Measurements from ENCODE around the gene PIK3C2G.

The PIK3C2G gene

DNA sequence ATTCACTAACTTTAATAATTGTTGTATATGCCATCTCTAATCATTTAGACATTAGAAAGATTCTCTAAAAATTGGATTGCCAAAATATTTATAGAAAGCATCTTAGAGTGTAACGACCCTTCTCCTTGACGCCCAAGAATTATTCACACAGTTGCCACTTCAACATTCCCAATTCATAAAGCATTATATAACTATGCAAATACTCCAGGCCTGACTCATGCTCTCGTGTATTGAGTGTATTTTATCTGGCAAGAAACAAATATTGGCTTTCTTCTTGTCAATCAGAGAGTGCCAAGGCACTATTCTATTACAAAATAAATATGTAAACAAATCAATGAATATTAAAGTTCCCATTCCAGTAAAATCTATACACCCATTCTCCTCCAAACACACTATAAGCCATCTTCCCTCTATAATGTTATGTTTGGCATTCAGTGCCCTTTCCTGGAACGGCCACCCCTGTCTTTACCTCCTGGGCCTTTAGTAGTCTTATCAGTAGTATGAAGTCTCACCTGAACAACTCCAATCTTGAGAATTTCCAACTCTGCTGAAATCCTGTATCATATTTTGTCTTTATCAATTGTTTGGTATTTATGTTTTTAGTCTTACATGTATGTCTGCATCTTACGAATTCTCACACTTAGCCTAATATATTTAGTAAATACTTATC lies 182.6 kb downstream of the PIK3C2G start:
- H3K27me3 ChIP-seq (replicated peaks; ENCODE audit: control insufficient read depth, insufficient read depth, low read length) = no peaks in the 10 kb centered on the region
- H3K4me3 ChIP-seq (replicated peaks; ENCODE audit: low read depth, low read length) = no peak overlapping the region
- TF ChIP-seq, protein P1, sequence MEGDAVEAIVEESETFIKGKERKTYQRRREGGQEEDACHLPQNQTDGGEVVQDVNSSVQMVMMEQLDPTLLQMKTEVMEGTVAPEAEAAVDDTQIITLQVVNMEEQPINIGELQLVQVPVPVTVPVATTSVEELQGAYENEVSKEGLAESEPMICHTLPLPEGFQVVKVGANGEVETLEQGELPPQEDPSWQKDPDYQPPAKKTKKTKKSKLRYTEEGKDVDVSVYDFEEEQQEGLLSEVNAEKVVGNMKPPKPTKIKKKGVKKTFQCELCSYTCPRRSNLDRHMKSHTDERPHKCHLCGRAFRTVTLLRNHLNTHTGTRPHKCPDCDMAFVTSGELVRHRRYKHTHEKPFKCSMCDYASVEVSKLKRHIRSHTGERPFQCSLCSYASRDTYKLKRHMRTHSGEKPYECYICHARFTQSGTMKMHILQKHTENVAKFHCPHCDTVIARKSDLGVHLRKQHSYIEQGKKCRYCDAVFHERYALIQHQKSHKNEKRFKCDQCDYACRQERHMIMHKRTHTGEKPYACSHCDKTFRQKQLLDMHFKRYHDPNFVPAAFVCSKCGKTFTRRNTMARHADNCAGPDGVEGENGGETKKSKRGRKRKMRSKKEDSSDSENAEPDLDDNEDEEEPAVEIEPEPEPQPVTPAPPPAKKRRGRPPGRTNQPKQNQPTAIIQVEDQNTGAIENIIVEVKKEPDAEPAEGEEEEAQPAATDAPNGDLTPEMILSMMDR (IDR thresholded peaks at IDR 0.05; ENCODE audit: insufficient read depth, low read length, poor library complexity, severe bottlenecking) = no peak
- H3K36me3 ChIP-seq (ENCODE audit: control insufficient read depth, insufficient read depth, low read length) = no peaks in the 10 kb centered on the region
- DNase-seq (ENCODE audit: extremely low read depth, insufficient read length) = no peak

DNA sequence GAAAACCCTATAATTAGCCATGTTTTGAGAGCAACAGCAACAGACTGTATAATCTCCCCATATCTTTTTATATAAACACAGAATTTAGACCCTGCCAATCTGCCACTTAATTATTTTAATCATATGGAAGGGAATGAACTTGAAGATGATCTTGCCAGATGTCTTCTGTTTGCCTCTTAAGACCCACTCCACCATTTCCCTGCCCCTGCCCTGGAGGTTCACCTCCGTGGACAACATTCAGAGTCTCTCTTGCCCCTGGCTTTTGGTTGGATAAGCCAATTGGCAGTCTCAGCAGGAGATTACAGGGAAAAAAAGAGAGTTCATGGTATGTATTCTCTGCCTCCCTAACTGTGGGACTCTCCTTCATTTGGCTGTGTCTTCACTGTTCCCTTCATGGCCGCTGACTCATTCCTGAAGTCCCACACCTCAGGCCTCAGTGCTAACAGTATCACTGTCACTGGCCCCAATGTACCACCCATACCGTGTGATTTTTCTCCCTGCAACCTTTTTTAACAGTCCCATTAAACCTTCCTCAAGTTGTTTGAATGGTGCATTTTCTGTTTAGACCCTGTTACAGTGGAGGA lies 184.8 kb downstream of the PIK3C2G start:
- no peak for DNase-seq (ENCODE audit: extremely low read depth, insufficient read length)
- TF ChIP-seq, protein P1 (IDR thresholded peaks at IDR 0.05; ENCODE audit: insufficient read depth, low read length, poor library complexity, severe bottlenecking) = no peak
- H3K27me3 ChIP-seq (replicated peaks; ENCODE audit: control insufficient read depth, insufficient read depth, low read length) = no peaks in the 10 kb centered on the region
- H3K4me3 ChIP-seq (replicated peaks; ENCODE audit: low read depth, low read length) = no peak overlapping the region
- H3K36me3 ChIP-seq (ENCODE audit: control insufficient read depth, insufficient read depth, low read length) = no peaks in the 10 kb centered on the region

DNA sequence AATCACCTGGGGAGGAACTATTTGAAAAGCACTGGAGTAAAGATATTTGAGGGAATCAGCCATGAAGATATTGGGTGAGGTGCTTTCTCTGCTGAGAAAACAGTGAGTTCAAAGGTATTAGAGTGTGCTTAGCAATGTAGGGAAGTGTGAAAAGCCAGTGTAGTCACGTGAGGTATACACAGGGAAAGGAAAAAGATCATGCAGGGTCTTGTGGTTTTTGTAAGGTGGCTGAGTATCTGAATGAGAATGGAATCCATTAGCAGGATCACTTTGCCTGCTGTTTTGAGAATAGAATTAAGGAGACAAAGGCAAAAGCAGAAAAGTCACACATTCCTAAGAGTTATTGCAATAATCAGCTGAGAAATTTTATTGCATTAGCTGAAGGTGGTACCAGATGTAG lies 193.0 kb downstream of the PIK3C2G start:
- H3K27me3 ChIP-seq (replicated peaks; ENCODE audit: control insufficient read depth, insufficient read depth, low read length) = no peaks in the 10 kb centered on the region
- H3K36me3 ChIP-seq (ENCODE audit: control insufficient read depth, insufficient read depth, low read length) = no peaks in the 10 kb centered on the region
- DNase-seq (ENCODE audit: extremely low read depth, insufficient read length) = no peak
- no peak overlapping the region for H3K4me3 ChIP-seq (replicated peaks; ENCODE audit: low read depth, low read length)
- TF ChIP-seq, protein P1 (IDR thresholded peaks at IDR 0.05; ENCODE audit: insufficient read depth, low read length, poor library complexity, severe bottlenecking) = no peak

DNA sequence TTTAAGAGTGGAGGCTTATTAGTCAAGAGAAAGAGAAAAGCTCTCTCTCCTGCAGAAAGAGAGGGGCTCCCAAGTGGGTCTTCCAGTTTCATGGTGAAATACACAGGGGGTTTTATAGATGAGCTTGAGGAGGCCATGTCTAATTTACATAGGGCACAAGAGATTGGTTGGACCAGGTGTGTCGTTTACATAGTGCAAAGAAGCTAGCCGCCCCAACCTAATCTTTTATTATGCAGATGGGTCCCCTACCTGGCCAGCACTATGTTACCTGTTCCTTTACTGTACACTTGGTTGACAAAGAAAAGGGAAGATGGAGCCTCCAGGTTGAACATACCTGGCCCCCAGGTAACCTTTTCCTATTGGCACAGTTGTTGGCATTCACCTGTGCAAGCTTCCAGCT lies 195.0 kb downstream of the PIK3C2G start:
- TF ChIP-seq, protein P1 (IDR thresholded peaks at IDR 0.05; ENCODE audit: insufficient read depth, low read length, poor library complexity, severe bottlenecking) = no peak
- Histone ChIP-seq H3K4me3 (replicated peaks; ENCODE audit: low read depth, low read length) (no peak overlapping the region), H3K36me3 (ENCODE audit: control insufficient read depth, insufficient read depth, low read length) (no peaks in the 10 kb centered on the region), H3K27me3 (replicated peaks; ENCODE audit: control insufficient read depth, insufficient read depth, low read length) (no peaks in the 10 kb centered on the region)
- no peak for DNase-seq (ENCODE audit: extremely low read depth, insufficient read length)

DNA sequence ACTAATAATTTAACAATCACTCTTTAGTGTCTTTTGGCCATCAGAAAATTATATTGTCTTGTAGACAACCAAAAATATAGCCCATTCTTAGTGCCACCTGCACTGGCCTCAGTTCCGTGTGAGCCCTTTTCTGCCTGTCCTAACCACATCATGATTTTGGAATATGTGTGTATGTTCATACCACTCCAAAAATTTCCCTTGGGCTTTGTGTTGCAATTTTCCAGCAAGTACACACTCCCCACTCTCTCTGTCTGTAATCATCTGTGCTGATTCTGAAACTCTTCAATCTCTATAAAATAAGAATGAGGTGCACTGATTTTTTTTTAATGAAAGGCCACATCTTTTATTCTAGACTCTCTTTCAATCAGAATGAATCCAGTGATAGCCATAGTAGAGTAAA lies 196.0 kb downstream of the PIK3C2G start:
- Histone ChIP-seq H3K36me3 (ENCODE audit: control insufficient read depth, insufficient read depth, low read length) (no peaks in the 10 kb centered on the region), H3K4me3 (replicated peaks; ENCODE audit: low read depth, low read length) (no peak overlapping the region), H3K27me3 (replicated peaks; ENCODE audit: control insufficient read depth, insufficient read depth, low read length) (no peaks in the 10 kb centered on the region)
- DNase-seq (ENCODE audit: extremely low read depth, insufficient read length) = no peak
- TF ChIP-seq, protein P1 (IDR thresholded peaks at IDR 0.05; ENCODE audit: insufficient read depth, low read length, poor library complexity, severe bottlenecking) = no peak

All from GM06990 (cell line).